ENCODE results near the gene ME1.
"Not testable (repeated sequence)": the region's sequence is repeated elsewhere in the genome, so short reads cannot be mapped to it uniquely, and the experiment has no call there.

ME1 gene

DNA sequence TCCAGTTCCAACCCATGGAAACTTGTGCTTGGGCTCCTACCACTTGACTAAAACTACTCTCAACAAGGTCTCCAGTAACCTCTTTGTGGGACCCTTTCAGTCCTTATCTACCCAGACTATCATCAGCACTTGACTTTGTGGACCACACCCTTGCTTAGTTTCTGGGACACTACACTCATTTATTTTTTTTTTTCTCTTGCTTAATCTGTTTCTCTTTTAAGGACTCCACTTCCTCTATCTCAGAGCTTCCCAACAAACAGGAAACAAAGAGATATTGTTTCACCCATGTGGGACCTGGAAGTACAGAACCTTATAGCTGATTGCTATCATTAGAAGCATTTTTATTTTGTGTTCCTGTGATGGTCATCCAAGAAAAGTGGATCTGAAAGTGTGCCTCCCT is 28.8 kb upstream of the ME1 start:
- no peaks in the 10 kb centered on the region for H3K9me3 ChIP-seq (ENCODE audit: control insufficient read depth, insufficient read depth, low read depth, low read length)
- H3K27ac ChIP-seq (ENCODE audit: extremely low read depth, low read depth, low read length) = no peak overlapping the region
- no peaks in the 10 kb centered on the region for H3K36me3 ChIP-seq (ENCODE audit: control insufficient read depth in 2 of 2, insufficient read depth in 1 of 2, low read length in 2 of 2)
- ChIA-PET CTCF (interaction anchor here (0.7 to 1.7 kb wide), 6 partner anchors 15 to 394 kb away, joined by 3 to 7 read pairs (median 6); partner anchors contain the start of genes DOP1A and PRSS35), POLR2A (no interaction called here)
- TF ChIP-seq ZNF394 (tag by site-specific recombination; IDR thresholded peaks at IDR 0.05; ENCODE audit: borderline replicate concordance) = no peak
- peak; percentile 35; the same call in 1 of the 2 replicates for TF ChIP-seq KLF1 (tag by site-specific recombination; IDR thresholded peaks at IDR 0.05)
- no peak for TF ChIP-seq TRIM28 (IDR thresholded peaks at IDR 0.05; ENCODE audit: borderline replicate concordance, low read length)
- TF ChIP-seq ZNF529 (tag by site-specific recombination; IDR thresholded peaks at IDR 0.05; ENCODE audit: insufficient replicate concordance) = no peak
- no peak overlapping the region for H3K4me3 ChIP-seq (ENCODE audit: low read depth, low read length)
- no peaks in the 10 kb centered on the region for H3K4me1 ChIP-seq (ENCODE audit: control insufficient read depth, insufficient read depth, low read length)

DNA sequence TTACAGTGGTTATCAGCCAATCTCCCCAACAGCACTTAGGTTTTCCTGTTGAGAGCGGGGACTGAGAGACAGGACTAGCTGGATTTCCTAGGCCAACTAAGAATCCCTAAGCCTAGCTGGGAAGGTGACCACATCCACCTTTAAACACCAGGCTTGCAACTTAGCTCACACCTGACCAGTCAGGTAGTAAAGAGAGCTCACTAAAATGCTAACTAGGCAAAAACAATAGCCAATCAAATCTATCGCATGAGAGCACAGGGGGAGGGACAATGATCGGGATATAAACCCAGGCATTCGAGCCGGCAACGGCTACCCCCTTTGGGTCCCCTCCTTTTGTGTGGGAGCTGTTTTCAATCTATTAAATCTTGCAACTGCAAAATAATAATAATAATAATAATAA is 19.2 kb upstream of the ME1 start:
- H3K36me3 ChIP-seq (ENCODE audit: control insufficient read depth in 2 of 2, insufficient read depth in 1 of 2, low read length in 2 of 2); H3K4me1 ChIP-seq (ENCODE audit: control insufficient read depth, insufficient read depth, low read length); POLR2A ChIA-PET; H3K27ac ChIP-seq (ENCODE audit: extremely low read depth, low read depth, low read length); H3K4me3 ChIP-seq (ENCODE audit: low read depth, low read length); H3K9me3 ChIP-seq (ENCODE audit: control insufficient read depth, insufficient read depth, low read depth, low read length): not testable (repeated sequence)
- CTCF ChIA-PET = interaction anchor here (1.2 kb wide), 1 partner anchor 13 kb away, joined by 3 read pairs; no protein-coding TSS in a partner anchor

DNA sequence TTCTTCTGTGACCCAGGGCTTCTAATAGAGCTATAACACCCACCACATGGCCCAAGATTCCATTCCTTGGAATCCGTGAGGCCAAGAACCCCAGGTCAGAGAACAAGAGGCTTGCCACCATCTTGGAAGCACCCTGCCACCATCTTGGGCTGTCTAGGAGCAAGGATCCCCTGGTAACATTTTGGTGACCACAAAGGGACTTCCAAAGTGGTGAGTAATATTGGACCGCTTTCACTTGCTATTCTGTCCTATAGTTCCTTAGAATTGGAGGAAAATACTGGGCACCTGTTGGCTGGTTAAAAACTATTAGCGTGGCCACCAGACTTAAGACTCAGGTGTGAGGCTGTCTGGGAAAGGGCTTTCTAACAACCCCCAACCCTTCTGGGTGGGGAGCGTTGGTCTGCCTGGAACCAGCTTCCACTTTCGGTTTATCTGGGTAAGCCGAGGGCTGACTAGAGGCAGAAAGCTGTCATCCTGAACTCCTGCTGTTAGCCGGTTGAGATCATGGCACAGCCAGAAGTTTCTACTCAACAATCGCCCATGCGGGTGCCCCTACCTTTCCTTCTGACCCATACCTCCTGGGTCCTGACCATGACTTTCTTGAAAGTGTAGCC is 13.3 kb upstream of the ME1 start:
- POLR2A ChIA-PET; H3K36me3 ChIP-seq (ENCODE audit: control insufficient read depth in 2 of 2, insufficient read depth in 1 of 2, low read length in 2 of 2); H3K27ac ChIP-seq (ENCODE audit: extremely low read depth, low read depth, low read length); H3K4me1 ChIP-seq (ENCODE audit: control insufficient read depth, insufficient read depth, low read length); H3K9me3 ChIP-seq (ENCODE audit: control insufficient read depth, insufficient read depth, low read depth, low read length); H3K4me3 ChIP-seq (ENCODE audit: low read depth, low read length): not testable (repeated sequence)
- CTCF ChIA-PET = interaction anchor here (0.9 kb wide), 1 partner anchor 222 kb away, joined by 4 read pairs; no protein-coding TSS in a partner anchor

DNA sequence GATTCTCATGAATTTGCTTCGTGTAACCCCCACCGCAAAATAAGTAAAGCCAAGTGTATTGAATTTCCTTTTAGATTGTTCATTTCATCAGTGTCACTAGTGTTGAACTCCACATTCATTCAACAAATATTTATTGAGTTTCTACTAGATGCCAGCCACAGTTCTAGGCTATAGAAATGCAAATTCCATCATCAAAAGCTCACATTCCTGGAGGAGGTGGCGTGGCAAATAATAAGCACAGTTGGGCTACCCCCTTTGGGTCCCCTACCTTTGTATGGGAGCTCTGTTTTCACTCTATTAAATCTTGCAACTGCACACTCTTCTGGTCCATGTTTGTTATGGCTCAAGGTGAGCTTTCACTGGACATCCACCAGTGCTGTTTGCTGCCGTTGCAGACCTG is 12.7 kb upstream of the ME1 start:
- CTCF ChIA-PET = interaction anchor here (0.6 to 0.9 kb wide), 2 partner anchors 119 to 222 kb away, joined by 3 to 4 read pairs; no protein-coding TSS in a partner anchor
- POLR2A ChIA-PET = no interaction called here
- no peaks in the 10 kb centered on the region for H3K36me3 ChIP-seq (ENCODE audit: control insufficient read depth in 2 of 2, insufficient read depth in 1 of 2, low read length in 2 of 2)
- no peaks in the 10 kb centered on the region for H3K4me1 ChIP-seq (ENCODE audit: control insufficient read depth, insufficient read depth, low read length)
- no peaks in the 10 kb centered on the region for H3K9me3 ChIP-seq (ENCODE audit: control insufficient read depth, insufficient read depth, low read depth, low read length)
- H3K27ac ChIP-seq (ENCODE audit: extremely low read depth, low read depth, low read length) = no peak overlapping the region
- no peak overlapping the region for H3K4me3 ChIP-seq (ENCODE audit: low read depth, low read length)
- TF ChIP-seq, protein P1, sequence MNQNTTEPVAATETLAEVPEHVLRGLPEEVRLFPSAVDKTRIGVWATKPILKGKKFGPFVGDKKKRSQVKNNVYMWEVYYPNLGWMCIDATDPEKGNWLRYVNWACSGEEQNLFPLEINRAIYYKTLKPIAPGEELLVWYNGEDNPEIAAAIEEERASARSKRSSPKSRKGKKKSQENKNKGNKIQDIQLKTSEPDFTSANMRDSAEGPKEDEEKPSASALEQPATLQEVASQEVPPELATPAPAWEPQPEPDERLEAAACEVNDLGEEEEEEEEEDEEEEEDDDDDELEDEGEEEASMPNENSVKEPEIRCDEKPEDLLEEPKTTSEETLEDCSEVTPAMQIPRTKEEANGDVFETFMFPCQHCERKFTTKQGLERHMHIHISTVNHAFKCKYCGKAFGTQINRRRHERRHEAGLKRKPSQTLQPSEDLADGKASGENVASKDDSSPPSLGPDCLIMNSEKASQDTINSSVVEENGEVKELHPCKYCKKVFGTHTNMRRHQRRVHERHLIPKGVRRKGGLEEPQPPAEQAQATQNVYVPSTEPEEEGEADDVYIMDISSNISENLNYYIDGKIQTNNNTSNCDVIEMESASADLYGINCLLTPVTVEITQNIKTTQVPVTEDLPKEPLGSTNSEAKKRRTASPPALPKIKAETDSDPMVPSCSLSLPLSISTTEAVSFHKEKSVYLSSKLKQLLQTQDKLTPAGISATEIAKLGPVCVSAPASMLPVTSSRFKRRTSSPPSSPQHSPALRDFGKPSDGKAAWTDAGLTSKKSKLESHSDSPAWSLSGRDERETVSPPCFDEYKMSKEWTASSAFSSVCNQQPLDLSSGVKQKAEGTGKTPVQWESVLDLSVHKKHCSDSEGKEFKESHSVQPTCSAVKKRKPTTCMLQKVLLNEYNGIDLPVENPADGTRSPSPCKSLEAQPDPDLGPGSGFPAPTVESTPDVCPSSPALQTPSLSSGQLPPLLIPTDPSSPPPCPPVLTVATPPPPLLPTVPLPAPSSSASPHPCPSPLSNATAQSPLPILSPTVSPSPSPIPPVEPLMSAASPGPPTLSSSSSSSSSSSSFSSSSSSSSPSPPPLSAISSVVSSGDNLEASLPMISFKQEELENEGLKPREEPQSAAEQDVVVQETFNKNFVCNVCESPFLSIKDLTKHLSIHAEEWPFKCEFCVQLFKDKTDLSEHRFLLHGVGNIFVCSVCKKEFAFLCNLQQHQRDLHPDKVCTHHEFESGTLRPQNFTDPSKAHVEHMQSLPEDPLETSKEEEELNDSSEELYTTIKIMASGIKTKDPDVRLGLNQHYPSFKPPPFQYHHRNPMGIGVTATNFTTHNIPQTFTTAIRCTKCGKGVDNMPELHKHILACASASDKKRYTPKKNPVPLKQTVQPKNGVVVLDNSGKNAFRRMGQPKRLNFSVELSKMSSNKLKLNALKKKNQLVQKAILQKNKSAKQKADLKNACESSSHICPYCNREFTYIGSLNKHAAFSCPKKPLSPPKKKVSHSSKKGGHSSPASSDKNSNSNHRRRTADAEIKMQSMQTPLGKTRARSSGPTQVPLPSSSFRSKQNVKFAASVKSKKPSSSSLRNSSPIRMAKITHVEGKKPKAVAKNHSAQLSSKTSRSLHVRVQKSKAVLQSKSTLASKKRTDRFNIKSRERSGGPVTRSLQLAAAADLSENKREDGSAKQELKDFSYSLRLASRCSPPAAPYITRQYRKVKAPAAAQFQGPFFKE (tag by site-specific recombination; IDR thresholded peaks at IDR 0.05; ENCODE audit: borderline replicate concordance) = no peak
- TF ChIP-seq OVOL3 (tag by site-specific recombination; IDR thresholded peaks at IDR 0.05) (no peak), ZNF677 (tag by site-specific recombination; IDR thresholded peaks at IDR 0.05) (no peak), HOXA7 (CRISPR knock-in tag; IDR thresholded peaks at IDR 0.05; ENCODE audit: borderline replicate concordance) (no peak), ZNF707 (tag by site-specific recombination; IDR thresholded peaks at IDR 0.05) (no peak), ZNF560 (tag by site-specific recombination; IDR thresholded peaks at IDR 0.05; ENCODE audit: borderline replicate concordance) (no peak), ZNF302 (tag by site-specific recombination; IDR thresholded peaks at IDR 0.05; ENCODE audit: low read depth) (no peak), ZNF792 (tag by site-specific recombination; IDR thresholded peaks at IDR 0.05) (no peak), KLF8 (tag by site-specific recombination; IDR thresholded peaks at IDR 0.05) (no peak), ZNF23 (tag by site-specific recombination; IDR thresholded peaks at IDR 0.05; ENCODE audit: borderline replicate concordance) (no peak), ZNF670 (tag by site-specific recombination; IDR thresholded peaks at IDR 0.05; ENCODE audit: low read depth) (no peak), ZNF184 (tag by site-specific recombination; IDR thresholded peaks at IDR 0.05) (no peak)
- TF ChIP-seq, protein P2, sequence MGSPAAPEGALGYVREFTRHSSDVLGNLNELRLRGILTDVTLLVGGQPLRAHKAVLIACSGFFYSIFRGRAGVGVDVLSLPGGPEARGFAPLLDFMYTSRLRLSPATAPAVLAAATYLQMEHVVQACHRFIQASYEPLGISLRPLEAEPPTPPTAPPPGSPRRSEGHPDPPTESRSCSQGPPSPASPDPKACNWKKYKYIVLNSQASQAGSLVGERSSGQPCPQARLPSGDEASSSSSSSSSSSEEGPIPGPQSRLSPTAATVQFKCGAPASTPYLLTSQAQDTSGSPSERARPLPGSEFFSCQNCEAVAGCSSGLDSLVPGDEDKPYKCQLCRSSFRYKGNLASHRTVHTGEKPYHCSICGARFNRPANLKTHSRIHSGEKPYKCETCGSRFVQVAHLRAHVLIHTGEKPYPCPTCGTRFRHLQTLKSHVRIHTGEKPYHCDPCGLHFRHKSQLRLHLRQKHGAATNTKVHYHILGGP (tag by site-specific recombination; IDR thresholded peaks at IDR 0.05) = no peak
- TF ChIP-seq, protein P3, sequence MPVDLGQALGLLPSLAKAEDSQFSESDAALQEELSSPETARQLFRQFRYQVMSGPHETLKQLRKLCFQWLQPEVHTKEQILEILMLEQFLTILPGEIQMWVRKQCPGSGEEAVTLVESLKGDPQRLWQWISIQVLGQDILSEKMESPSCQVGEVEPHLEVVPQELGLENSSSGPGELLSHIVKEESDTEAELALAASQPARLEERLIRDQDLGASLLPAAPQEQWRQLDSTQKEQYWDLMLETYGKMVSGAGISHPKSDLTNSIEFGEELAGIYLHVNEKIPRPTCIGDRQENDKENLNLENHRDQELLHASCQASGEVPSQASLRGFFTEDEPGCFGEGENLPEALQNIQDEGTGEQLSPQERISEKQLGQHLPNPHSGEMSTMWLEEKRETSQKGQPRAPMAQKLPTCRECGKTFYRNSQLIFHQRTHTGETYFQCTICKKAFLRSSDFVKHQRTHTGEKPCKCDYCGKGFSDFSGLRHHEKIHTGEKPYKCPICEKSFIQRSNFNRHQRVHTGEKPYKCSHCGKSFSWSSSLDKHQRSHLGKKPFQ (tag by site-specific recombination; IDR thresholded peaks at IDR 0.05) = no peak
